GM18520 (cell line): ENCODE results near the gene PRTG.
"Not testable (repeated sequence)": the region's sequence is repeated elsewhere in the genome, so short reads cannot be mapped to it uniquely, and the experiment has no call there.

Source experiments
- ATAC-seq: cut with Tn5 transposase; IDR thresholded peaks from one replicate; pipeline ENCODE4 v1.9.1; 2021; ENCODE audit not compliant: unreplicated experiment

PRTG gene

GRCh38 chr15:55742927-55743728 lies at the start of gene PRTG:
Gene PRTG, minus strand, starts transcription at chr15:55743152. Its CDS starts 221 bp downstream, at chr15:55742931.
- ATAC-seq = no peak

DNA sequence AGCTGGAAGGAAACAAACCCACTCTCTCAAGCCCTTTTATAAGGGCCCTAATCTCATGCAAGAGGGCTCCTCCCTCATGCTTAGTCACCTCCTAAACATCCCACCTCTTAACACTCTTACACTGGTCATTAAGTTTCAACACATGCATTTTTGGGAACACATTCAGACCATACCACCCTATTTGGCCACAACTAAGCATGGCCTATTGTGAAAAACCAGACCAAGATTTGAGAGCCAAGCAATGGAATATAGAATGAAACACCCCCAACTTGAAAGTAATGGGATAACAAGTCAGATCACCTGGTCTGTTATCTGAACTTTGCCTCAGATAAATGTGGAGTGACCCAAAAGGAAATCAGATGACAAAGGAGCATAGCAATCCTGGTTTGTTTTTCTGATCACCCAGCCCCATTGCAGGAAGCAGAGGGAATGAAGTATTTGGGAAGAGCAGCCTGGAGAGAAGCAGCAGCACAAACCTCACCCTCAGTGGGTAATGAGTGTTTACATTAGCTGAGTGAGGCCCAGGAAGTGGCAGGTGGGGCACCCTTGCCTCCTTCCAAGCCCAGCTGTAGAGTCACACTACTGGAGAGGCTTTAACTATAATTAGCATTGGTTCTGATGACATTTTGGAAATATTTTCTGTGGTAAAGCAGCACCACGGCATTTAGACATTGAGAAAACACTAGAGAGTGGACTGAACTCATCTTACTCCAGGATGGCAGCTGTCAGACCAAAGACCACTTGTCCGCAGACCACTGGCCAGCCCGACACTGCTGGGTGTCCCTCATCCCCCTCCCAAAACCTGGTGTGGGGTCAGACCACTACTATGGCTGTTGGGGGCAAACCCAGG lies 48.8 kb upstream of the PRTG start:
- no peak for ATAC-seq

DNA sequence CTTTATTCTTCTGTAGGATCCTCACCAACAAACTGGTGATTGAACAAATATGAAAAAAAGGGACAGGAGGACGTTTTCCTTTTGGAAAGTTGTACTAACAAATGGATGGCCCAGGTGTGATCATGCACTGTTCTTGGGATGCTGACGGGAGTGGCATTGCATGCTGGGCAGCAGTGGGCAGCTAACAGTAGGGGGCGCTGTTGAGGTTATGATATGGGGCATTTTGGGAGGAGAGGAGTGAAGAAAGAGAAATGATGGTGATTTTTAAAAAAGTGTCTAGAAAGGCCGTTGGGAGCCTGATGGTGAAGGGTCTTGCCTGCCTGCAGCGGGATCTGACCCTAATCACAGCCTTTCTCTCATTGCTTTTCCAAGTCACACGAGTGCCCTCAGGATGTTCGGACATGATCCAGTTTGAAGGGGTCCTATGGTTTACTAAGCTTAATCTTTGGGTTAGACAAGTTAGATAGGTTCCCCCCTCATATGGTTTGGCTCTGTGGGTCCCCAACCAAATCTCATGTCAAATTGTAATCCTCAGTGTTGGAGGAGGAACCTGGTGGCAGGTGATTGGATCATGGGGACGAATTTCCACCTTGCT lies 46.2 kb upstream of the PRTG start:
- no peak for ATAC-seq

DNA sequence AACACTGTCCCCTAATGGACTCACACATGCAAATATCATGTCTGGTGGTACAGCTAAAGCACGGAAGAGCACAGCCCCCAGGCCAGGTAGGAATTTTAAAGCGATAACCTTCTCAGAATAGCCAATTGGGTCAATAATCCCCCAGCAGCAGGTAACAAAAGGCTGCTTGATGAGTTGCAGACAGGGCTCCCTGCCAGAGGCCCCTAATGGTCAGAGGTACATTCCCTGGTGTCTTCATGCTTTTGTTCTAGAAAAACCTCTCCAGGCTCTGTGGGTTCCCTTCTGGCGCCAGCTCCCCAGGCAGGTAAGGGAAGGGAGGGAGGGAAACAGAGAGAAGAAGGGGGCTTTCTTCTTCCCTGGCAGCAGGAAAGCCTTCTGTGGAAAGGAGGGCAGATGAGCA lies 43.4 kb upstream of the PRTG start:
- ATAC-seq = no peak

GRCh38 chr15:55785593-55785992 lies 42.6 kb upstream of the PRTG start:
- ATAC-seq = not testable (repeated sequence)

DNA sequence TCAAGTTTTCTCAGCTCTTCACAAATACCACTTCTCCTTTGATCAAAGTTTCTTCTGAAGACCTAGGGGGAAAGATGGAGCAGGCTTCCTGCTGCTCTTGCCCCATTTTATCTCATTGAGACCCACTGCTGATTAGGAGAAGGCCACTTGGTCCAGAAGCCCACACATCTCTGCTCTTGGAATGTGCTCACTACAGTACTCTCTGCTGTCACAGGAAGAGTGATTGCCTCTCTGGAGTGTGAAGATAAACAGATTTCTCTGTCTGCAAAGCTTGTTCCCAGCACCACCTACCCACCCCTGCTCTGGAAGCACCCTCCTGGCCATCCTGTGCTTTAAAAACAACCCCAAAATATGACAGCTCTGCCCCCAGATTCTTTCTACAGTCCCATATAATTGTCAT lies 41.3 kb upstream of the PRTG start:
- ATAC-seq = no peak

GRCh38 chr15:55782901-55783300 lies 39.9 kb upstream of the PRTG start:
- ATAC-seq = no peak

GRCh38 chr15:55780292-55780691 lies 37.3 kb upstream of the PRTG start:
- no peak for ATAC-seq

GRCh38 chr15:55778932-55779331 lies 36.0 kb upstream of the PRTG start:
- ATAC-seq = no peak

GRCh38 chr15:55775316-55775715 lies 32.4 kb upstream of the PRTG start:
- no peak for ATAC-seq

GRCh38 chr15:55774113-55774970 lies 31.4 kb upstream of the PRTG start:
- no peak for ATAC-seq

GRCh38 chr15:55770806-55771205 lies 27.9 kb upstream of the PRTG start:
- ATAC-seq = no peak

DNA sequence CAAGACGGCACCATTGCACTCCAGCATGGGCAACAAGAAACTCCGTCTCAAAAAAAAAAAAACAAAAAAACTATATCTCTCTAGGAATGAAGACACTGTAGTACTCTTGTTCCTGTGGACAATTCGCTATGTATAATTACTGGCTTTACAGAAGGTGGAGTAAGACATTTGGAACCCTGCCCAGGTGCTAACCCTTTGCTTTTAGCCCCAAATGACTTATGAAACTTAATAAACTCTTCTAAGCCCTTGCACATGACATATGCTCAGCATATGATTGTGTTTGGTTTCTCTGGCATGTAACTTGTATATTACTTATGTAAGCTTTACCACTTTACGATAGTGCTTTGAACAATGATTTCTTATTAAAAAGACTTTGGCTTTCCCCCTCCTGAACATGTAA lies 27.3 kb upstream of the PRTG start:
- no peak for ATAC-seq

DNA sequence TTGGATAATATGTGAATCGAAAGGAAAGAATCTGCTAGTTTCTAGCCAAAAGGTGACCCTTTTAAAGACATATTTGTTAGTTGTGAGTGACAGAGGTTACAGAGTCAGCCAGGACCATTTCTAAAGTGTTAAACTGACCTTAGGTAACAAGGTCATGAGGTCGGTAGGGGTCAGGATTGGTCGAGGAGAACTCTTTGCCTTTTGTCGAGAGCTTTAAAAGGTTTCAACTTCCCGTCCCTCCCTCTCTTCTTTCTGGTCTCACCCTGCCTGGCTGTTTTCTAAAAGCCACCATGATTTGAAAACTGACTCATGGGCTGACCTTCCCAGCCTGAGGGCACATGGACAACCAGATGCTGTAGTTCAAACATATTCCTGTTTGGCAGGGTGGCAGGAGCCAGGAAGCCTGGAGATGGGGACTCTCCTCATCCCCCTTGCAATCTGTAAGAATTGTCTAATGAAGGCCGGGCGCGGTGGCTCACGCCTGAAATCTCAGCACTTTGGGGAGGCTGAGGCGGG lies 25.8 kb upstream of the PRTG start:
- no peak for ATAC-seq

GRCh38 chr15:55766676-55767075 lies 23.7 kb upstream of the PRTG start:
- ATAC-seq = no peak

DNA sequence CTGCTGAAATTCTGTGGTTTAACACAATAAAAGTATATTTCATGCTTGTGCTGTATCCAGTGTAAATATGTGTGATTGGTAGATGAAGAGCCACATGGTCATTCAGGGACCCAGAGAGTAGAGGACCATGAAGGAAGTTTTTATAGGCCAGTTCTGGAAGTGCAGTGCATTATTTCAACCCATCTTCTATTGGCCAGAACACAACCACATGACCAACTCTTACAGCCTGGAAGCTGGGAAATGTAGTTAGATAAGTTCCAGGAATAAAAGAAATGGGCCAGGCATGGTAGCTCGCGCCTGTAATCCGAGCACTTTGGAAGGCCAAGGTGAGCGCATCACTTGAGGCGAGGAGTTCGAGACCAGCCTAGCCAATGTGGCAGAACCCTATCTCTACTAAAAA lies 21.4 kb upstream of the PRTG start:
- no peak for ATAC-seq

DNA sequence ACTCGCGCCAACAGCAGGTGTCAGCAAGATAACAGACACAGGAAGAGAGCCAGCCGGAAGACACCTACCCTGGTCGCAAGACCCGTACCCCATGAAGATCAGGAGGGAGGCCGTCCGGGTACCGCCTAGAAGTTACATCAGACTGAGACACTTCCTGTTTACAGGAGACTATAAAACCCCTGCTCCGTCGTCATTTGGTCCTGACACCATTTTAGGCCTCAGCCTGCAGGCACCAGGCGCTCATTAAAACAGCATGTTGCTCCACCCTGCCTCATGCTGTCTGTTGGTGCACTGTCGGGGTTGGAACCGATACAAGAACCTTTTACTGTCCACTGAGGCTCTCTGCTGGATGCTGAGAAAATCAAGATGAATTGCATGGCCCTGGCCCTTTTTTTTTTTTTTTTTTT lies 15.6 kb upstream of the PRTG start:
- ATAC-seq = no peak

- not testable (repeated sequence) for ATAC-seq
These were observed 10.5 kb upstream of the PRTG start for GRCh38 chr15:55753433-55753832.

DNA sequence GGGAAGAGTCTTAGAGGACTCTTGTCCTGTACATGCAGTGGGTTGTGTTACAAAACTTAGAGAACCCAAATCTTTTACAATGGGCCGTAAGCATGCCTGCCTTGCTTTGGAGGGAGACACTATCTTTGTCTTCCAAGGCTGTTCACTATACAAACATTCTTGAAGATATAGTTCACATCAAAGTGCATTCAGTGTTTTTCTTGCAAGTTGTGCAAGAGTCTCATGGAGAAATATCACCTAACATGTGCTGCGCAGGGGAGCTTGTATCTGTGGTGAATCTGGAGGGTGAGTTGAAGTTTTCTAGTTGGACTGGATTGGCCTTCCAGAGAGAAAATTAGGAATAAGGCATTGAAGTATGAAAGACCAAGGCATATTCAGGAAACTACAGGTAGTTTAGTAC lies 7.8 kb upstream of the PRTG start:
- ATAC-seq = no peak
